Activated CD8-positive, alpha-beta memory T cell treated with anti-CD3 and anti-CD28 coated beads for 1 hour (primary cell): Measurements from ENCODE around the gene ATXN8OS.
"Not testable (repeated sequence)": the region's sequence is repeated elsewhere in the genome, so short reads cannot be mapped to it uniquely, and the experiment has no call there.

Experiments used
- DNase-seq, 2 donors: peaks; one replicate each; pipeline ENCODE4 v3.0.0-alpha.2; 2020; ENCODE audit warnings: low read depth in 1 of 2; ENCODE audit errors: extremely low read depth in 1 of 2

ATXN8OS gene

DNA sequence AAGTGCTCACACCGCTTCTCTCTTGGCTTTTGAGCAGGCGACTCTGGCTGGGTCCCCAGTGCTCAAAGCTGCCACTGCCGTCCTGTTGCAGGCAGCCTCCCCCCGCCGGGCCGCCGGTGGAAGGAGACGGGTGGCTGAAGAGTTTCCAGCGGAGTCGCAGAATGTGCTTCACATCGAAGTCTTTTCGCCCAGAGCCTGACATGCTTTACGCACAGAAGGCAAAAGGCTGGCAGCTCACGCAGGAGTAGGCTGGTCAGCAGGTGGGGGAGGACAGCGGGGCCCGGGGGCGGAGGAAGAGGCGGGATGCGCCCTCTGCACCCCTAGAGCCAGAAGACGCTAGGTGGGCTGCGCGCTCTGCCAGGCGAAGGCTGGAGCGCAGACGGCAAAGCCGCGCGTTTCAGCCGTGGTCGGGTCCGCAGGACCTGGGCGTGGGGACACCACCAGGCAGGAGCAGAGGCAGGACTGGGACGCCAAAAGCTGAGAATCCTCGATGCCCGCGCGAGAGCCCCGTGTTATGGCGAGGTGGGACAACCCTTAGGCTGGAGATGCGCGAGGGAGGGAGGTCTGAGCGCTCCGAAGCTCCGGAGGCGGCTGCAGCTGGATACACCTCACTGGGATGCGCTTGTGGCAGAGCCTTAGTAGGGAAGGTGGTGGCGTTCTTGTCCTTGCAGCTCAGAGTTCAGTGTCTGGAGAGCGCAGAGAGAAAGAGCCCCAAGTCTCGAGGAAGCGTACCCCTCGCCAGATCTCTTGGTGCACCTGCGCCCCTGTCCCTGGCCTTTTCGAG, at the start of gene ATXN8OS:
Gene ATXN8OS (plus strand): TSS at position 329 of the 784 bp plus-strand sequence.
- DNase-seq, result no peak

DNA sequence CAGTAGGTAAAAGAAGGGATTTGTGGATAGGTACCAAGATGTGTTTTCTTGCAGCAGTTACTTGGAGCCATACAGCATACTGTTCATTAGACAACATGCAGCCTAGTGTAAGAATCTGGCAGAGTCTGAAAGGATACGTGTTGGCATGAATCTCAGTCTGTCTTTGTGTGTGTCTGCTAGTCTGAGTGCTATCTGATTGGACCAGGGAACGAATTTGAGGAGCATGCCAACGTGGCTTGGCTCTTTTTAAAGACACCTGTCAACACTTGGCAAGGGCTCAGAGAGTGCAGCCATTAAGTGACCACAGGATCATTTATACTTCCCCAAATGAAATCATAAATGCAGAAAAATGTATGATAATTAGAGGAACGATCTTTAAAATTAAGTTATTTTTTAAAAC, 27.6 kb upstream of the ATXN8OS start:
- no peak for DNase-seq

- no peak for DNase-seq
These were observed 20.4 kb upstream of the ATXN8OS start for GRCh38 chr13:70087247-70087646.

GRCh38 chr13:70088926-70089325, 18.7 kb upstream of the ATXN8OS start:
- no peak for DNase-seq

DNA sequence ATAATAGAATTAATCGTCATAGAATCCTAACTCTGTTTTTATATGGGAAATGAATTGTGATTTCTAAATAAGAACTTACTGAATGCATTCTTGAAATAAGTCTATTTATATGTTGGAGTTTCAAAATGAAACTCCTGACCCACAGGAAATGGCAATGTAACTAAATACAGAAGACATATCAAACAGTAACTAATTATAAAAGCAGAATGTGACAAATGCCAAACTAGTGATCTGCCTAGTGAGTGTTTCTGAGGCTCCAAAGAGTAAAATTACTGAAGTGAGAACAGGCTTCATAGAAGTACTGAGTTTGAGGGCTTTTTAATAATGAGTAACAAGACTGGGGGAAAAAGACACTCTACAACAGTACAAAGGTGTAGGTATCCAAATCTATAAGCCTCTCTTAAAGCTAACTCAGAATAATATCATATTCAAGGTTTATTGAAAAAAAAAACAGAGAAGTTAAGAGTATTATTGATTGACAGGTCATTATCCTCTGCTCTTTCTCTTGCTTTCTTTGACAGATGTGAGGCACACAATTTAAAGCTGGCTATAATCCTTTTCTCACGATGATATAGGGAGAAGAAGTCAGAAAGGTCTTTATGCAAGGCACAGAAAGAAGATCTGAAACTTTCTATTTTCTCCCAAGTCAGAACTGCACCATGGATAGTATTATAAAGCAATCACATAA, 17.4 kb upstream of the ATXN8OS start:
- no peak for DNase-seq

- no peak for DNase-seq
These were observed 9.0 kb upstream of the ATXN8OS start for GRCh38 chr13:70098669-70099068.

DNA sequence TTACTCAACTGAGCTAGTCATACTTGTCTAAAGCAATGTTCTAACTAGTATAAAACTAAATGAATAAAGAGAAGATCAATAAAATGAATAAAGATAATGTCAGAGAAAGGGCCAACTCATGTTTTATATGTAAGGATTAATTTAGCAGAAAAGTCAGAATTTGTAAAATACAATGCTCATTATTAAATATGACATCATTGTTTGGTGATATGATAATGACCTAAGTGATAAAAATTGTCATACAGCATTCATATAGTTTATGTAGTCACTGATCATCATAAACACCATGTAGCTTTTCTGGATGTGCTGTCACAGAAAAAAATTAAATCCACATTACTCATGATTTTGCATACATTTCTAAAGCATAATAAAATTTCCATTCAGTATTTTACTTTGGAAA, 3.1 kb upstream of the ATXN8OS start:
- DNase-seq, result no peak

DNA sequence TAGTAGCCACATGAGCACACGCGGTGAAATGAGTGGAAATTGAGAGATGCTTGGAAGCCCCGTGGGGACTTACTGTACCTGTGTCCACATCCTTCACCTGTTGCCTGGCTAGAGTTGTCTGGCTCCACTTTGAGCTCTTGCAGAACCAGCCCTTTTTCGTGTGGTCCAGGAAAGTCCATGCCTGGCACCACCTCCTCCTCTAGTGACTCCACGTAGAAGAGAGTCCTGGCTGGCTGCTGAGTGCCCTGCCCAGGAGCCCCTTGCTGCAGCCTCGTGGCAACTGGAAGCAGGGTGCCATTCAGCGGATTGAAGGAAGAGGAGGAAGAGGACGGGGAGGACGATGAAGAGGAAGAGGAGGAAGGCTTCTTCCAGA, 515 bp upstream of the ATXN8OS start:
- DNase-seq, result no peak

- no peak for DNase-seq
These were observed 905 bp downstream of the ATXN8OS start, which contains the start of gene KLHL1 for GRCh38 chr13:70108356-70109105. Gene KLHL1 (minus strand): TSS chr13:70108452. CDS start chr13:70107699, 753 bp downstream.

DNA sequence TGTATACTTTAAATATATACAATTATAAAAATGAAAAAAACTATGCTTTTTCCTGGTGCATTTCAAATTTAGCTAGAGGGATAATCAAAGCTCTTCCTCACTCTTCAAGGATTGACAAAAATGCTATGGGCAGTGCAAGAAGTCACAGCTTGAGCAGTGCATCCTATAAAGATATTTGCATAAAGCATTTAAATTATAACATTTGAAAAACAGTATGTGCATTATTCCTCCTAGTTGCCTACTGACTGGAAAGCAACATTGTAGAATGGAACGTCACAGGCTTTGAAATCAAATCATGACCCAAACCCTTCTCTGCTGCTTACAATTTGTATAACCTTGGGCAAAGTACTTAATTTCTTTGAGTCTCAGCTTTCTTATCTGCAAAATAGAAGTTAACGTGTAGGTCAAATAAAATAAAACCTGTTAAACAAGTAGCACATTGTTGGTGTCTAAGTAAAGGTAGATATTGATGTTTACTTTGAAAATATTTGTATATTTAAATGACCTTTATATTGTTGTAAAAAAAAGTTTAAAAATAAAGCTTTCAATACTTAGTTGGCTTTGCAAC, 9.8 kb downstream of the ATXN8OS start:
- no peak for DNase-seq

DNA sequence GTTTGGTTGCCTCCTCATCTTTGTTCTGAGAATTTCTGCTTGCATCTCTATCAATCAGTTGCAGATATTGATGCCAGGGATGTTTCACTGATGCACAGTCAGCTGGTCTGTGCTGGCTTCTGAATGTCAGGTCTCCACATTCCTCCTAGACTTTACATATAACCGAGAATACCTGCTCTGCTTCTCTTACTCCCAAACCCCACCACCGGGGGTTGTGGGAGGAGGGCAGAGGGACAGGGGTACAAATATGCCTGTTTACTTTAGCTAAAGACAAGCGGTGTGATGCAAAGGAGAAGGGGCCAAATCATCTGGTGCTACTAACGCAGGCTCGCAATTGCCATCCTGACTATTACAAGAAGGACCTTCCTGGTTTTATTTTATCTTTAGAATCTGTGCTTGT, 18.1 kb downstream of the ATXN8OS start:
- no peak for DNase-seq

GRCh38 chr13:70128098-70128497, 20.5 kb downstream of the ATXN8OS start:
- DNase-seq, result no peak

GRCh38 chr13:70142658-70143057, 35.0 kb downstream of the ATXN8OS start:
- not testable (repeated sequence) for DNase-seq

DNA sequence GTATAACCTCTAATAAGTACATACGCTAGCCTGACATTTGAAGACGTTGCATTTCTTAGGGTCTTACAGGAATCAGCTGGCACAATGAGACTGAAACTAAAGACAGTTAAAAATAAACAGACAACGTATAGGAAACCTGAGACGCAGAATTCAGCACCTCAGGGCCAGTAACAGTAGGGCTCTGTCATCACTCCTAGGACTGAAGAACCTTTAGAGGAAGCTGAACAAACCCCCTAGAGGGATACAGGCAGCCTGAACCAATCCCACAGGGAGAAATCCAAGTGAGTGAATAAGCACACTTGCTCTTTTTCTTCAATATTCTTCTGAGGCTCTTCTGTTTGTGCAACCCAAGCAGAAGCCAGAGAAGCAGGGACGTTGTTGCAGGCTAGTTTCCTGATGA, 54.5 kb downstream of the ATXN8OS start:
- no peak for DNase-seq

DNA sequence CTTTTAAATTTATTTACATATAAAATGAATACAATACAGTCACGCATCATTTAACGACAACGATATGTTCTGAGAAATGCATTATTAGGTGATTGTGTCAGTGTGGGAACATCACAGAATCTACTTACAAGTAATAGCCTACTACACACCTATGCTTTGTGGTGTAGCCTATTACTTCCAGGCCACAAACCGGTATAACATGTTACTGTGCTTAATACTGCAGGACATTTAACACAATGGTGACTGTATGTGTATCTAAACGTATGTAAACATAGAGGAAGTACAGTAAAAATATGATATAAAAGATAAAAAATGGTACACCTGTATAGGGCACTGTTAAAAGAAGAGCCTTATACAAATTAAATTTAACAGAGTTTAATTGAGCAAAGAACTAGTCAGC, 63.1 kb downstream of the ATXN8OS start:
- no peak for DNase-seq

GRCh38 chr13:70171151-70171550, 63.5 kb downstream of the ATXN8OS start:
- DNase-seq, result no peak

DNA sequence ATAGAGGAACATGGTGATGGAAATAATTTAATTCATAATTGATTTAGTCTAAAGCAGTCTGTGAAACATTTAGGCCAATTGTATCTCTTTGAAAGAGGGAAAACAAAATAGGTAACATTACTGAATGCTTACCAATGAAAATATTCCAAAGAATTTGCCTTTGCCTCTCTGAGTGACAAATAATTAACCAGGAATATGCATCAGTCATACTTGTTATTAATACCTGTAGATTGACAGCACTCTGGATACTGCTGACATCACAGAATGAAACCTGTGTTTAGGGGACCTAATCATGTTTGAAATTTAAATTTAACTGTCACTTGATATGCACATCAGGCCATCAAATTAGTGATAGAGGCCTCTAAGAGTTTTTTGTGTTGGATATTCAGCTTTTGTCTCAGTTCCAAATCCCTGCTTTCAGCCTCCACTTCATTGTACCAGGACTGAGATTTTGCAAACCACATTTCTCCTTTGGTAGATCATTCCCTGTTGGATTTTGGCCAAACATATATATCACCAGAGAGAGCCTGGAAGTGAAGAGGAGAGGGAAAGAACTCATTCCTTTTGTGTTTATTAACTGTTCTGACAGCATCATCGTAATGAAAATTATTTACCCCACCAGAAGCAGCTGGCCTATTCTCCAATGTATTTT, 65.4 kb downstream of the ATXN8OS start:
- no peak for DNase-seq

DNA sequence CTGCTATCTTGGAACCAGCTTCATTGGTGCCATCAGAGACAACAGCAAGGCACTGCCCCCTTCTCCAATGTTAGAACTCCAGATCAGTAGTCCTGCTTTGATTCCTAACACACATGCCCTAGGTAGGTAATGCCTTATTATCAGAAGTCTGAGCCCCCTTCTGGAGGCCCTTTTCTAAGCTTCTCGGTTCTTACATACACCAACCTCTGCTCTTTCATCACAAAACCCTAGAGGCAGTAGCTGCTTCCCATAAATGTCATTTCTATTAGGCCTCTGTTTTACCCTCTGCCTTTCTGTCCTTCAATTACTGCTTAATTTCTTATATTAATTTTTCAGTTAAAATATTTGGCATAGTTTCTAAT, 66.0 kb downstream of the ATXN8OS start:
- no peak for DNase-seq

GRCh38 chr13:70178346-70178745, 70.7 kb downstream of the ATXN8OS start:
- DNase-seq, result no peak
